Measurements from ENCODE around the gene FCRLB. TPM values are rescaled to one million over a fixed set of nuclear protein-coding genes. Genes with fewer than 3 reads are reported as not detected.

Gene FCRLB
- total and polyA plus RNA-seq, 5 donors, result 0.28 to 0.68 (median 0.60) TPM

GRCh38 chr1:161730050-161730564, 8.8 kb downstream of the FCRLB start:
- intact Hi-C loops (cut with DNase I), result no loop called here
- no peak for DNase-seq
- no peak overlapping the region for H3K4me3 ChIP-seq (ENCODE audit: low read length)
- H3K27ac ChIP-seq (ENCODE audit: low read length), result no peak overlapping the region
- H3K27me3 ChIP-seq (ENCODE audit: control insufficient read depth, insufficient read depth), result no peaks in the 10 kb centered on the region
- no peaks in the 10 kb centered on the region for H3K9me3 ChIP-seq (ENCODE audit: control insufficient read depth, low read length)
- WGBS, result 72% methylated on average over 6 of the region's 6 CpGs
- no peaks in the 10 kb centered on the region for H3K4me1 ChIP-seq (ENCODE audit: control insufficient read depth, insufficient read depth, low read length)
- ATAC-seq, result no peak

- H3K4me3 ChIP-seq (ENCODE audit: low read length), result no peak overlapping the region
- DNase-seq (no peak), ATAC-seq (no peak)
- H3K27ac ChIP-seq (ENCODE audit: low read length), result no peak overlapping the region
- 74% methylated on average over 6 of the region's 6 CpGs for WGBS
- no peaks in the 10 kb centered on the region for H3K27me3 ChIP-seq (ENCODE audit: control insufficient read depth, insufficient read depth)
- intact Hi-C loops (cut with DNase I), result no loop called here
- no peaks in the 10 kb centered on the region for H3K4me1 ChIP-seq (ENCODE audit: control insufficient read depth, insufficient read depth, low read length)
- no peaks in the 10 kb centered on the region for H3K9me3 ChIP-seq (ENCODE audit: control insufficient read depth, low read length)
Observed at GRCh38 chr1:161731241-161731640, 9.9 kb downstream of the FCRLB start.

GRCh38 chr1:161731981-161732718, 10.8 kb downstream of the FCRLB start:
- 78% methylated on average over 5 of the region's 5 CpGs for WGBS
- no peaks in the 10 kb centered on the region for H3K27me3 ChIP-seq (ENCODE audit: control insufficient read depth, insufficient read depth)
- intact Hi-C loops (cut with DNase I), result no loop called here
- no peak overlapping the region for H3K4me3 ChIP-seq (ENCODE audit: low read length)
- no peak for DNase-seq
- no peak overlapping the region for H3K27ac ChIP-seq (ENCODE audit: low read length)
- no peak for ATAC-seq
- H3K9me3 ChIP-seq (ENCODE audit: control insufficient read depth, low read length), result no peaks in the 10 kb centered on the region
- H3K4me1 ChIP-seq (ENCODE audit: control insufficient read depth, insufficient read depth, low read length), result no peaks in the 10 kb centered on the region

GRCh38 chr1:161733526-161733925, 12.2 kb downstream of the FCRLB start:
- WGBS, result 15% methylated on average over 1 of the region's 1 CpG
- Histone ChIP-seq H3K27ac (ENCODE audit: low read length) (no peak overlapping the region), H3K9me3 (ENCODE audit: control insufficient read depth, low read length) (no peaks in the 10 kb centered on the region), H3K4me3 (ENCODE audit: low read length) (no peak overlapping the region), H3K4me1 (ENCODE audit: control insufficient read depth, insufficient read depth, low read length) (no peaks in the 10 kb centered on the region), H3K27me3 (ENCODE audit: control insufficient read depth, insufficient read depth) (no peaks in the 10 kb centered on the region)
- no peak for ATAC-seq
- intact Hi-C loops (cut with DNase I), result no loop called here
- no peak for DNase-seq

- ATAC-seq (no peak), DNase-seq (no peak)
- H3K27ac ChIP-seq (ENCODE audit: low read length), result no peak overlapping the region
- H3K9me3 ChIP-seq (ENCODE audit: control insufficient read depth, low read length), result no peaks in the 10 kb centered on the region
- WGBS, result 90% methylated on average over 3 of the region's 3 CpGs
- no peaks in the 10 kb centered on the region for H3K27me3 ChIP-seq (ENCODE audit: control insufficient read depth, insufficient read depth)
- intact Hi-C loops (cut with DNase I), result no loop called here
- no peaks in the 10 kb centered on the region for H3K4me1 ChIP-seq (ENCODE audit: control insufficient read depth, insufficient read depth, low read length)
- H3K4me3 ChIP-seq (ENCODE audit: low read length), result no peak overlapping the region
Observed at GRCh38 chr1:161735837-161736236, 14.5 kb downstream of the FCRLB start.

GRCh38 chr1:161736335-161736969, 15.1 kb downstream of the FCRLB start:
- intact Hi-C loops (cut with DNase I), result no loop called here
- peaks cover 1% of the 10 kb centered on the region for H3K4me1 ChIP-seq (ENCODE audit: control insufficient read depth, insufficient read depth, low read length)
- DNase-seq, result no peak
- no peak overlapping the region for H3K27ac ChIP-seq (ENCODE audit: low read length)
- WGBS, result 72% methylated on average over 4 of the region's 4 CpGs
- no peaks in the 10 kb centered on the region for H3K27me3 ChIP-seq (ENCODE audit: control insufficient read depth, insufficient read depth)
- H3K9me3 ChIP-seq (ENCODE audit: control insufficient read depth, low read length), result no peaks in the 10 kb centered on the region
- no peak for ATAC-seq
- H3K4me3 ChIP-seq (ENCODE audit: low read length), result no peak overlapping the region

GRCh38 chr1:161737625-161738024, 16.3 kb downstream of the FCRLB start:
- Histone ChIP-seq H3K4me1 (ENCODE audit: control insufficient read depth, insufficient read depth, low read length) (peaks cover 1% of the 10 kb centered on the region), H3K4me3 (ENCODE audit: low read length) (no peak overlapping the region), H3K9me3 (ENCODE audit: control insufficient read depth, low read length) (no peaks in the 10 kb centered on the region), H3K27ac (ENCODE audit: low read length) (no peak overlapping the region), H3K27me3 (ENCODE audit: control insufficient read depth, insufficient read depth) (no peaks in the 10 kb centered on the region)
- intact Hi-C loops (cut with DNase I), result no loop called here
- DNase-seq, result no peak
- WGBS, result 67% methylated on average over 2 of the region's 2 CpGs
- no peak for ATAC-seq

- intact Hi-C loops (cut with DNase I), result no loop called here
- DNase-seq (peak; percentile 36 to 73 (median 69)), ATAC-seq (peak; percentile 73)
- Histone ChIP-seq H3K4me3 (ENCODE audit: low read length) (no peak overlapping the region), H3K27me3 (ENCODE audit: control insufficient read depth, insufficient read depth) (no peaks in the 10 kb centered on the region), H3K4me1 (ENCODE audit: control insufficient read depth, insufficient read depth, low read length) (peaks cover 1% of the 10 kb centered on the region), H3K27ac (ENCODE audit: low read length) (no peak overlapping the region), H3K9me3 (ENCODE audit: control insufficient read depth, low read length) (no peaks in the 10 kb centered on the region)
- WGBS, result 83% methylated on average over 4 of the region's 4 CpGs
Observed at GRCh38 chr1:161738627-161739287, 17.4 kb downstream of the FCRLB start.

GRCh38 chr1:161739865-161740566, 18.7 kb downstream of the FCRLB start:
- DNase-seq, result no peak
- peak; percentile 41 to 42 for ATAC-seq
- WGBS, result 43% methylated on average over 8 of the region's 8 CpGs
- intact Hi-C loops (cut with DNase I), result loop anchor here in 3 of 4 donors (5.0 to 10.0 kb wide), 5 partner anchors 93 to 255 kb away; no protein-coding TSS in a partner anchor
- Histone ChIP-seq H3K27me3 (ENCODE audit: control insufficient read depth, insufficient read depth) (no peaks in the 10 kb centered on the region), H3K4me1 (ENCODE audit: control insufficient read depth, insufficient read depth, low read length) (peaks cover 1% of the 10 kb centered on the region), H3K4me3 (ENCODE audit: low read length) (no peak overlapping the region), H3K27ac (ENCODE audit: low read length) (peak overlapping the region; percentile 37), H3K9me3 (ENCODE audit: control insufficient read depth, low read length) (no peaks in the 10 kb centered on the region)

- intact Hi-C loops (cut with DNase I), result loop anchor here in 3 of 4 donors (5.0 to 10.0 kb wide), 5 partner anchors 94 to 256 kb away; no protein-coding TSS in a partner anchor
- Histone ChIP-seq H3K4me3 (ENCODE audit: low read length) (no peak overlapping the region), H3K27me3 (ENCODE audit: control insufficient read depth, insufficient read depth) (no peaks in the 10 kb centered on the region), H3K27ac (ENCODE audit: low read length) (no peak overlapping the region), H3K9me3 (ENCODE audit: control insufficient read depth, low read length) (no peaks in the 10 kb centered on the region), H3K4me1 (ENCODE audit: control insufficient read depth, insufficient read depth, low read length) (peaks cover 1% of the 10 kb centered on the region)
- ATAC-seq, result no peak
- WGBS, result 78% methylated on average over 6 of the region's 6 CpGs
- no peak for DNase-seq
Observed at GRCh38 chr1:161740921-161741320, 19.6 kb downstream of the FCRLB start.
